HG03196 (cell line): ENCODE data around the gene LBH.
"Not testable (repeated sequence)": the region's sequence is repeated elsewhere in the genome, so short reads cannot be mapped to it uniquely, and the experiment has no call there.

Source experiments
- ATAC-seq: cut with Tn5 transposase; IDR thresholded peaks from one replicate; pipeline ENCODE4 v1.9.1; 2021; ENCODE audit not compliant: unreplicated experiment

Gene LBH

DNA sequence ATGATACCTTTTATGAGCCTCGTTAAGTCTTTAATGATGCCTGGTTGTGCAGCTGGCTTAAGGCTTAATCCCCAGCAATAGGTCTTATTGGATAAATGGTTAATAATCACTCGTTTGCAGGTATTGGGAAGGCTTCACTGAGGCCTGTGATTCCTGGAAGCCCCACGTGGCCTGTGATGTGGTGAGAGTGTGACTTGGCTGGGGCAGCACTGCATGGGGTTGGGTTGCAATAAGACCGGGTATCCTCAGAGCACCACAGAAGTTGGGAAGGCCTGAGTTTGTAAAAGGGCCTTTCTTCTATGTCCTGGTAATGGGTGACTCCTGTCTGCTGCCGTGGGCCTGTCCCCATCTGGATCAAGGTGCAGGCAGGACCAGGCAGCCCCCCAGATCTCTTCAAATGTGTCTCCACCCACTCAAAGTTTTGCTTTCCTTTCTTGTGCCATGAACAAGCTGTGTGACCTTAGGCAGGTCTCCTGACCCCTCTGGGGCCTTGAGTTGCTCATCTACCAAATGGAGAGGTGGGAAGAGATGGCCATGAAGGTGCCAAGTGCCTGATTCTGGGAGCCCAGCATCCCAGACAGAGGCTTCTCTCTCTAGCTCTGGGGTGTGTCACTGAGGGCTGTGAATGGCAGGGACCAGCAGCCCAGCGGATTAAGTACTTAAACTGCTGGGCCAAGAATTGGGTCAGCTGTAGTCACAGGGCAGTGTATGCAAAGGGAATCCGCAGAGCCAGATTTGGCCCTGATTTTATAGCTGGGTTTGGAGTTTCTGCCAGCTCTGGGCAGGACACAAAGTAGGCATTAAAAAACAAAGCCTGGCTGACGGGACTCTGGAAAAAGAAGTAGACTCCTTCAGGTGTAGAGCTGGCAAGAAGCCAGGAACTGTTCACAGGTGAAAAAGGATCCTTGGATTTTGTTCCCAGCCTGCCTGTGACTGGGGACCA lies 24.4 kb downstream of the LBH start:
- ATAC-seq, result no peak

GRCh38 chr2:30257266-30258214 lies 26.2 kb downstream of the LBH start:
- no peak for ATAC-seq

GRCh38 chr2:30259071-30259470 lies 27.7 kb downstream of the LBH start:
- ATAC-seq, result no peak

- ATAC-seq, result no peak
These were observed 28.7 kb downstream of the LBH start for GRCh38 chr2:30259827-30260679.

DNA sequence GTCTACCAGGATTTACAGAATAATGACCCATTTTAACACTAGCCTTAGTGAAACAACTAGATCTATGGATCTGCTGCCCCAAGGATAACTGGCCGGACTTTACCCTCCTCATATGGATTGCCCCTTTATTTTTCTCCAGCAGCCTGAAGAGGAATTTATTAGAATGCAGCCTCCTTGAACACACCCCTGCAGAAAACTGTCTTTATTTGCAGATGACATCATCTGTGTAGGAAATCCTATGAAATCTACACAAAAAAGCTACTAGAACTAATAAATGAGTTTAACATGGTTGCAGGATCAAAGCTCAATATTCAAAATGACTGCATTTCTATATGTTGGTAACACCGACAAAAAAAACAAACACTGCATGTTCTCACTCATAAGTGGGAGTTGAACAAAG lies 29.6 kb downstream of the LBH start:
- ATAC-seq, result no peak

DNA sequence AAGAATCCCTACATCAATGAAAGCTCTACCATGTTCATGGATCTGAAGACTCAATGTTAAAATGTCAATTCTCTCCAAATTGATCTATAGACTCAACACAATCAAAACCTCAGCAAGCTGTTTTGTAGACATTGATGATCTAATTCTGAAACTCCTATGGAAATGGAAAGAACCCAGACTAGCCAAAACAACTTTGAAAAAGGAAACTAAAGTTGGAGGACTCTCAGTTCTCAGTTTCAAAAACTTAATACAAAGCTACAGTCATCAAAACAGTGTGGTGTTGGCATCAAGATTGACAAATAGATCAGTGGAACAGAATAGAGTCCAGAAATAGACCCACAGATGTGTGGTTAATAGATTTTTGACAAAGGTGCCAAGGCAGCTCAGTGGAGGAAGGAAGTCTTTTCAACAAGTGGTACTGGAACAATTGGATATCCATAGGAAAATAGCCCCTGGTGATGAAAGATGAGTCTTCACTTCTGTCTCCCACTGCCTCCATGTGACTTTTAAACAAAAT lies 30.4 kb downstream of the LBH start:
- ATAC-seq, result no peak

- no peak for ATAC-seq
These were observed 31.5 kb downstream of the LBH start for GRCh38 chr2:30262716-30263309.

GRCh38 chr2:30264274-30264673 lies 32.9 kb downstream of the LBH start:
- ATAC-seq, result no peak

GRCh38 chr2:30265052-30266015 lies 34.0 kb downstream of the LBH start:
- no peak for ATAC-seq

- ATAC-seq, result no peak
These were observed 34.8 kb downstream of the LBH start for GRCh38 chr2:30266051-30266621.

DNA sequence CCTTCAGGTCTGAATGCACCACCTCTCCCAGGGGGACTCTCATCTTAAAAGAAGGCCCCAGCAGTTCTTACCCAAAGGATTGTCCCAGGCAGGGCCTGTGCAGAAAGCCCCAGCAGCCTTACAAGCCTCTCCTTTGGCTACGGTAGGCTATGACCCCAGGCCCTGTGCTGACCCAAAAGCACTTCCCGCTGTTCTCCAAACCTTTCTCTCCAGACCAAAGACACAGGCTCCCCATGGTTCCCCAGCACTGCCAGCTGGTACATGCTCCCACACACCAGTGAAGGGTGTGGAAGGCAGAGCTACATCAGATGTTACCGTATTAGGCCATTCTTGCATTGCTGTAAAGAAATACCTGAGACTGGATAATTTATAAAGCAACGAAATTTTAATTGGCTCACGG lies 35.4 kb downstream of the LBH start:
- ATAC-seq, result no peak

- no peak for ATAC-seq
These were observed 36.0 kb downstream of the LBH start for GRCh38 chr2:30267161-30267975.

GRCh38 chr2:30268296-30268871 lies 37.0 kb downstream of the LBH start:
- no peak for ATAC-seq

- ATAC-seq, result not testable (repeated sequence)
These were observed 37.9 kb downstream of the LBH start for GRCh38 chr2:30269114-30269770.

GRCh38 chr2:30269771-30270145 lies 38.4 kb downstream of the LBH start:
- no peak for ATAC-seq

GRCh38 chr2:30270166-30270565 lies 38.8 kb downstream of the LBH start:
- no peak for ATAC-seq

DNA sequence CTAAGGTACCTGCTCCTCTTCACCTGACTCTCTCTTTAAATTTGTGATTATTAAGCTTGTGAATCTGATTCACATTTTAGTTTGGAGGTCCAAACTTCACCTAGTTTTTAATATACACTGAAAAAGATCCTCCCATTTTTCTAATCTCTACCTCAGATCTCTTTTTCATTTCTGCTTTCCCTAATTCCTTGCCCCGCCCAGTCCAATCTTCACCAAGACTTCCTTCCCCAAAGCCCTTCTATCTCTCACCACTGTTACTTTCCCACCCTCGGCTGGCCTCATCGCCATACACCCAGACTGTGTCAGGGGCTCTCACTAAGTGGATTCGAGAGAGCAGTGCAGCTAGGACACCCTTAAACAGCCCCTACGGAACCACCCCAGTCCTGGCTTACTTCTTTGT lies 40.0 kb downstream of the LBH start:
- ATAC-seq, result no peak
